SK-N-SH treated with all-trans-retinoic acid at 6 μM for 48 hours (cell line): ENCODE measurements around the gene SUMO3.

Experiments used
- ATAC-seq: fragments of 200-7000 bp; cut with Tn5 transposase; 3 replicates; pipeline ENCODE4 v1.9.1; 2020; ENCODE audit warnings: mild to moderate bottlenecking, moderate library complexity
- ARNTL ChIP-seq: fragments of 450-650 bp; formaldehyde crosslinking; IDR thresholded peaks from 2 replicates; pipeline ENCODE4 v1.5.0; 2020; ENCODE audit warnings: low read depth, mild to moderate bottlenecking, moderate library complexity, borderline replicate concordance
- BACH2 ChIP-seq: fragments of 250-450 bp; sonication (Bioruptor Pico); IDR thresholded peaks from 2 replicates; pipeline ENCODE4 v1.9.0; 2021; ENCODE audit warnings: mild to moderate bottlenecking, borderline replicate concordance
- CSDC2 ChIP-seq: fragments of 250-450 bp; sonication (Bioruptor Pico); IDR thresholded peaks from 2 replicates; pipeline ENCODE4 v1.5.0; 2020; ENCODE audit warnings: mild to moderate bottlenecking, moderate library complexity
- ESRRG ChIP-seq: fragments of 250-450 bp; sonication (Bioruptor Pico); IDR thresholded peaks from 2 replicates; pipeline ENCODE4 v1.6.1; 2021; ENCODE audit warnings: mild to moderate bottlenecking
- GLIS3 ChIP-seq: fragments of 250-450 bp; sonication (Bioruptor Pico); IDR thresholded peaks from 2 replicates; pipeline ENCODE4 v1.5.0; 2020; ENCODE audit warnings: mild to moderate bottlenecking, moderate library complexity
- ISL1 ChIP-seq: fragments of 250-450 bp; sonication (Bioruptor Pico); IDR thresholded peaks from 2 replicates; pipeline ENCODE4 v2.1.2; 2022; ENCODE audit warnings: mild to moderate bottlenecking, moderate library complexity
- OSR1 ChIP-seq: fragments of 250-450 bp; sonication (Bioruptor Pico); IDR thresholded peaks from 2 replicates; pipeline ENCODE4 v1.8.0; 2022; ENCODE audit warnings: moderate library complexity, mild to moderate bottlenecking, inconsistent platforms
- PATZ1 ChIP-seq: fragments of 250-450 bp; sonication (Bioruptor Pico); IDR thresholded peaks from 2 replicates; pipeline ENCODE4 v1.8.0; 2020; ENCODE audit warnings: mild to moderate bottlenecking, moderate library complexity, borderline replicate concordance
- POU6F1 ChIP-seq: fragments of 250-450 bp; sonication (Bioruptor Pico); IDR thresholded peaks from 2 replicates; pipeline ENCODE4 v1.8.0; 2021; ENCODE audit warnings: low read depth, mild to moderate bottlenecking, moderate library complexity, borderline replicate concordance
- PPARA ChIP-seq: fragments of 250-450 bp; sonication (Bioruptor Pico); IDR thresholded peaks from 2 replicates; pipeline ENCODE4 v1.5.0; 2020; ENCODE audit warnings: mild to moderate bottlenecking, borderline replicate concordance
- RARB ChIP-seq: fragments of 250-450 bp; sonication (Bioruptor Pico); IDR thresholded peaks from 2 replicates; pipeline ENCODE4 v1.8.0; 2021; ENCODE audit warnings: mild to moderate bottlenecking, moderate library complexity
- SNAI2 ChIP-seq: fragments of 250-450 bp; sonication (Bioruptor Pico); IDR thresholded peaks from 2 replicates; pipeline ENCODE4 v1.5.0; 2020; ENCODE audit warnings: mild to moderate bottlenecking, moderate library complexity
- TCF4 ChIP-seq: fragments of 250-450 bp; sonication (Bioruptor Pico); IDR thresholded peaks from 2 replicates; pipeline ENCODE4 v1.8.0; 2021; ENCODE audit warnings: mild to moderate bottlenecking, moderate library complexity, borderline replicate concordance
- TOX ChIP-seq: fragments of 250-450 bp; sonication (Bioruptor Pico); IDR thresholded peaks from 2 replicates; pipeline ENCODE4 v1.8.0; 2021; ENCODE audit warnings: mild to moderate bottlenecking, moderate library complexity, borderline replicate concordance
- ZC3H10 ChIP-seq: fragments of 250-450 bp; sonication (Bioruptor Pico); IDR thresholded peaks from 2 replicates; pipeline ENCODE4 v1.5.1; 2021; ENCODE audit warnings: mild to moderate bottlenecking, moderate library complexity
- ZFP3 ChIP-seq: fragments of 250-450 bp; sonication (Bioruptor Pico); IDR thresholded peaks from 2 replicates; pipeline ENCODE4 v1.5.0; 2020; ENCODE audit warnings: mild to moderate bottlenecking, moderate library complexity
- ZFP30 ChIP-seq: fragments of 450-650 bp; formaldehyde crosslinking; IDR thresholded peaks from 2 replicates; pipeline ENCODE4 v1.5.0; 2022; ENCODE audit warnings: mild to moderate bottlenecking, moderate library complexity
- ZNF565 ChIP-seq: fragments of 450-650 bp; formaldehyde crosslinking; conservative IDR thresholded peaks from 2 replicates; pipeline ENCODE4 v1.5.0; 2020; ENCODE audit warnings: low read depth, mild to moderate bottlenecking, moderate library complexity
- ZNF70 ChIP-seq: fragments of 450-650 bp; formaldehyde crosslinking; IDR thresholded peaks from 2 replicates; pipeline ENCODE4 v1.5.0; 2020; ENCODE audit warnings: mild to moderate bottlenecking, moderate library complexity
- ZNF8 ChIP-seq: fragments of 450-650 bp; formaldehyde crosslinking; IDR thresholded peaks from 2 replicates; pipeline ENCODE4 v1.5.0; 2020; ENCODE audit warnings: mild to moderate bottlenecking, moderate library complexity
- TF ChIP-seq, protein P1 (sequence below): fragments of 250-450 bp; sonication (Bioruptor Pico); IDR thresholded peaks from 2 replicates; pipeline ENCODE4 v1.5.1; 2020; ENCODE audit warnings: low read depth, mild to moderate bottlenecking, moderate library complexity
- TF ChIP-seq, protein P2 (sequence below): fragments of 250-450 bp; sonication (Bioruptor Pico); IDR thresholded peaks from 2 replicates; pipeline ENCODE4 v1.5.1; 2021; ENCODE audit warnings: mild to moderate bottlenecking, moderate library complexity
- TF ChIP-seq, protein P3 (sequence below): fragments of 250-450 bp; sonication (Bioruptor Pico); IDR thresholded peaks from 2 replicates; pipeline ENCODE4 v1.5.0; 2020; ENCODE audit warnings: mild to moderate bottlenecking, moderate library complexity

SUMO3 gene

DNA sequence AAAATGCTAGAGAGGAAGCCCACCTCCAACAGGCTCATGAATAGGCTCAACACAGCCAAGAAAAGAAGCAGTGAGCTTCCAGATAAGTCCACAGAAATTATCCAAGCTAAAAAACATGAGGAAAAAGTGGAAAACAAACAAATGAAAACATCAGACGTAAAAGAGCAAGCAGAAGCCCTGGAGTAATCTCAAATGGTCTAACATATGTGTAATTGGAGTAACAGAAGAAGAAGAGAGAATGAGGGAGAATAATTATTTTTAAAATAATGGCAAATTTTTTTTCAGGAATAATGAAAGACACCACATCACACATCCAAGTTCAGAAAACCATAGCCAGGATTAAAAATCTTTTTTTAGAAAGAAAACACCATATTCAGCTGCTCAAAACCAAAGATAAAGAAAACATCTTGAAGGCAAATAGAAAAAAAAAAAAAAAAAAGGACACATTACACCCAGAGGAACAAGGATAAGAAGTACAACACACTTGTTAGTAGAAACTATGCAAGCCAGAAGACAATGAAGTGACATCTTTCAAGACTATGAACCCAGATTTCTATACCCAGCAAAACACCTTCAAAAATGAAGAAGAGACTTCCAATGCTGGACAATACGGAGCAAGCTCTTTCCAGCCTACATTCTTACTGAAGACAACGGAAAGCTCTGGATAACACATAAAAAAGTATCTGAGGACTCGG lies 10.6 kb upstream of the SUMO3 start (continued):
- TF ChIP-seq OSR1 (CRISPR knock-in tag) (no peak), PPARA (CRISPR knock-in tag) (no peak), TCF4 (CRISPR knock-in tag) (no peak), ARNTL (CRISPR knock-in tag) (no peak), GLIS3 (CRISPR knock-in tag) (no peak), BACH2 (CRISPR knock-in tag) (no peak), SNAI2 (no peak)

- no peak for ATAC-seq
Measured at GRCh38 chr21:44823179-44823660, 5.4 kb upstream of the SUMO3 start.

DNA sequence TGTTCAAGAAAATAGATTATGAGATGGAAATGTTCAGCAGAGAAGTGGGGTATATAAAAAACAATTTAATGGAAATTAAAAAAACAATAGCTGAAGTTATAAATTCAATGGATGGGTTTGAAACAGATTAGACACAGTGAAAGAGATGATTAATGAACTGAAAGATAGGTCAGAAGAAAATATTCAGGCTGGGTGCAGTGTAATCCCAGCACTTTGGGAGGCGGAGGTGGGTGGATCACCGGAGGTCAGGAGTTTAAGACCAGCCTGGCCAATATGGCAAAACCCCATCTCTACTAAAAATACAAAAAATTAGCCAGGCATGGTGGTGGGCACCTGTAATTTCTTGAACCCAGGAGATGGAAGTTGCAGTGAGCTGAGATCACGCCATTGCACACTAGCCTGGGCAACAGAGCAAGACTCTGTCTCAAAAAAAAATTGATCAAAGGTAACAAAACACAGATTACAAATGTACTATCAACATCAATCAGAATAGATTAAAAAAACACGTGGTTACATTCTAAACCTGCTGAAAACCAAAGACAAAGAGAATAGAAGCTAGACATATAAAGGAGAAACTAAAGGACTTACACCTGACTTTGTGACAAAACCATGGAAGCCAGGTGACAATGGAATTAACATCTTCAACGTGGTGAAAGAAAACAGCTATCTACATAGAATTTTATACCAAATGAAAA lies 4.8 kb upstream of the SUMO3 start:
- TF ChIP-seq ISL1 (CRISPR knock-in tag) (no peak), ZNF565 (no peak), GLIS3 (CRISPR knock-in tag) (no peak), ZFP30 (CRISPR knock-in tag) (peak; percentile 86)
- no peak for ATAC-seq

More at GRCh38 chr21:44823179-44823660, 5.4 kb upstream of the SUMO3 start:
- TF ChIP-seq SNAI2: no peak
- TF ChIP-seq POU6F1 (CRISPR knock-in tag): no peak
- TF ChIP-seq PATZ1 (CRISPR knock-in tag): no peak
- TF ChIP-seq TCF4 (CRISPR knock-in tag): no peak
- TF ChIP-seq ZNF8 (CRISPR knock-in tag): no peak
- no peak for TF ChIP-seq CSDC2 (CRISPR knock-in tag)
- no peak for TF ChIP-seq ZFP3 (CRISPR knock-in tag)
- no peak for TF ChIP-seq ISL1 (CRISPR knock-in tag)
- TF ChIP-seq, protein P1, sequence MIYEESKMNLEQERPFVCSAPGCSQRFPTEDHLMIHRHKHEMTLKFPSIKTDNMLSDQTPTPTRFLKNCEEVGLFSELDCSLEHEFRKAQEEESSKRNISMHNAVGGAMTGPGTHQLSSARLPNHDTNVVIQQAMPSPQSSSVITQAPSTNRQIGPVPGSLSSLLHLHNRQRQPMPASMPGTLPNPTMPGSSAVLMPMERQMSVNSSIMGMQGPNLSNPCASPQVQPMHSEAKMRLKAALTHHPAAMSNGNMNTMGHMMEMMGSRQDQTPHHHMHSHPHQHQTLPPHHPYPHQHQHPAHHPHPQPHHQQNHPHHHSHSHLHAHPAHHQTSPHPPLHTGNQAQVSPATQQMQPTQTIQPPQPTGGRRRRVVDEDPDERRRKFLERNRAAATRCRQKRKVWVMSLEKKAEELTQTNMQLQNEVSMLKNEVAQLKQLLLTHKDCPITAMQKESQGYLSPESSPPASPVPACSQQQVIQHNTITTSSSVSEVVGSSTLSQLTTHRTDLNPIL (CRISPR knock-in tag): no peak
- no peak for TF ChIP-seq TOX
- no peak for TF ChIP-seq GLIS3 (CRISPR knock-in tag)
- no peak for TF ChIP-seq PPARA (CRISPR knock-in tag)

DNA sequence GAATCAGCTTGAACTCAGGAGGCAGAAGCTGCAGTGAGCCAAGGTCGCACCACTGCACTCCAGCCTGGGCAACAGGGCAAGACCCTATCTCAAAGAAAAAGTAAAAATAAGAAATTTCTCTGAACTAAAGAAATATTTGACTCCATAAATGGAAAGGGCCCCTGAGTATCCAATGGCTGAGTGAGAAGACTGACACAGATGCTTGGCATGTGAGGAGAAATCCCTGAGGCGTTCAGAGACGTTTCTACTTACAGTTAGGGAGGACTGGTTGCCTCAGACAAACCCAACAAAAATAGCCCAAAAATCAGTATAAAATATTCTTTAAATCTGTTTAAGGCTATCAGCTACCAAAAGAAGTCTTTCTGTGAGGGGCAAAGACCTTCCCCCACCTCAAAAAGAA lies 3.0 kb upstream of the SUMO3 start:
- TF ChIP-seq BACH2 (CRISPR knock-in tag) (no peak), PATZ1 (CRISPR knock-in tag) (no peak), ZC3H10 (CRISPR knock-in tag) (no peak), SNAI2 (no peak), GLIS3 (CRISPR knock-in tag) (no peak), ZNF70 (no peak), ZNF8 (CRISPR knock-in tag) (no peak), PPARA (CRISPR knock-in tag) (no peak), ZNF565 (no peak), RARB (no peak), ISL1 (CRISPR knock-in tag) (no peak), ARNTL (CRISPR knock-in tag) (no peak), CSDC2 (CRISPR knock-in tag) (no peak), ESRRG (CRISPR knock-in tag) (no peak), ZFP3 (CRISPR knock-in tag) (no peak), OSR1 (CRISPR knock-in tag) (no peak), ZFP30 (CRISPR knock-in tag) (no peak), TOX (no peak)
- TF ChIP-seq, protein P2, sequence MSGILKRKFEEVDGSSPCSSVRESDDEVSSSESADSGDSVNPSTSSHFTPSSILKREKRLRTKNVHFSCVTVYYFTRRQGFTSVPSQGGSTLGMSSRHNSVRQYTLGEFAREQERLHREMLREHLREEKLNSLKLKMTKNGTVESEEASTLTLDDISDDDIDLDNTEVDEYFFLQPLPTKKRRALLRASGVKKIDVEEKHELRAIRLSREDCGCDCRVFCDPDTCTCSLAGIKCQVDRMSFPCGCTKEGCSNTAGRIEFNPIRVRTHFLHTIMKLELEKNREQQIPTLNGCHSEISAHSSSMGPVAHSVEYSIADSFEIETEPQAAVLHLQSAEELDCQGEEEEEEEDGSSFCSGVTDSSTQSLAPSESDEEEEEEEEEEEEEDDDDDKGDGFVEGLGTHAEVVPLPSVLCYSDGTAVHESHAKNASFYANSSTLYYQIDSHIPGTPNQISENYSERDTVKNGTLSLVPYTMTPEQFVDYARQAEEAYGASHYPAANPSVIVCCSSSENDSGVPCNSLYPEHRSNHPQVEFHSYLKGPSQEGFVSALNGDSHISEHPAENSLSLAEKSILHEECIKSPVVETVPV (CRISPR knock-in tag): no peak
- TF ChIP-seq, protein P3, sequence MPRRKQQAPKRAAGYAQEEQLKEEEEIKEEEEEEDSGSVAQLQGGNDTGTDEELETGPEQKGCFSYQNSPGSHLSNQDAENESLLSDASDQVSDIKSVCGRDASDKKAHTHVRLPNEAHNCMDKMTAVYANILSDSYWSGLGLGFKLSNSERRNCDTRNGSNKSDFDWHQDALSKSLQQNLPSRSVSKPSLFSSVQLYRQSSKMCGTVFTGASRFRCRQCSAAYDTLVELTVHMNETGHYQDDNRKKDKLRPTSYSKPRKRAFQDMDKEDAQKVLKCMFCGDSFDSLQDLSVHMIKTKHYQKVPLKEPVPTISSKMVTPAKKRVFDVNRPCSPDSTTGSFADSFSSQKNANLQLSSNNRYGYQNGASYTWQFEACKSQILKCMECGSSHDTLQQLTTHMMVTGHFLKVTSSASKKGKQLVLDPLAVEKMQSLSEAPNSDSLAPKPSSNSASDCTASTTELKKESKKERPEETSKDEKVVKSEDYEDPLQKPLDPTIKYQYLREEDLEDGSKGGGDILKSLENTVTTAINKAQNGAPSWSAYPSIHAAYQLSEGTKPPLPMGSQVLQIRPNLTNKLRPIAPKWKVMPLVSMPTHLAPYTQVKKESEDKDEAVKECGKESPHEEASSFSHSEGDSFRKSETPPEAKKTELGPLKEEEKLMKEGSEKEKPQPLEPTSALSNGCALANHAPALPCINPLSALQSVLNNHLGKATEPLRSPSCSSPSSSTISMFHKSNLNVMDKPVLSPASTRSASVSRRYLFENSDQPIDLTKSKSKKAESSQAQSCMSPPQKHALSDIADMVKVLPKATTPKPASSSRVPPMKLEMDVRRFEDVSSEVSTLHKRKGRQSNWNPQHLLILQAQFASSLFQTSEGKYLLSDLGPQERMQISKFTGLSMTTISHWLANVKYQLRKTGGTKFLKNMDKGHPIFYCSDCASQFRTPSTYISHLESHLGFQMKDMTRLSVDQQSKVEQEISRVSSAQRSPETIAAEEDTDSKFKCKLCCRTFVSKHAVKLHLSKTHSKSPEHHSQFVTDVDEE (CRISPR knock-in tag): no peak
- TF ChIP-seq, all 23 proteins: peak for 0
- ATAC-seq: no peak
